HT1080 (cell line): ENCODE results near the gene TAOK2. TPM values are rescaled to one million over a fixed set of nuclear protein-coding genes. Genes with fewer than 3 reads are reported as not detected.
A peak's percentile ranks its signal among the peaks of the same experiment; 100 is the strongest.
"Not testable (repeated sequence)": the region's sequence is repeated elsewhere in the genome, so short reads cannot be mapped to it uniquely, and the experiment has no call there.

ENCODE experiments used
- DNase-seq: peaks from one replicate; pipeline ENCODE4 v3.0.0-alpha.2; 2015; ENCODE audit warnings: low read depth
- polyA plus RNA-seq, 2 experiments: library from polyadenylated mRNA; depleted of rRNA; stranded (reverse); fragments of >200 nt; gene quantifications; 2 replicates each; pipeline ENCODE4 v1.2.3, GENCODE V29; 2015
- total RNA-seq: library from RNA; depleted of rRNA; stranded (reverse); fragments of >200 nt; shearing (Covaris generic); gene quantifications from 2 replicates; pipeline ENCODE4 v1.2.3, GENCODE V29; 2014; rRNA removed

The TAOK2 gene
- 38.4 and 40.0 TPM in 2 replicates for total RNA-seq
- polyA plus RNA-seq (2015; cell fraction: cytosol; rRNA removed) = 16.7 and 17.0 TPM in 2 replicates
- polyA plus RNA-seq (2015; cell fraction: nucleus; rRNA removed) = 72.1 and 76.4 TPM in 2 replicates

- DNase-seq = peak; percentile 99
Observed at GRCh38 chr16:29973384-29974246, at the start of gene TAOK2. Gene TAOK2, plus strand, starts transcription at chr16:29973868. Its CDS starts 3,905 bp downstream, at chr16:29977773.

DNA sequence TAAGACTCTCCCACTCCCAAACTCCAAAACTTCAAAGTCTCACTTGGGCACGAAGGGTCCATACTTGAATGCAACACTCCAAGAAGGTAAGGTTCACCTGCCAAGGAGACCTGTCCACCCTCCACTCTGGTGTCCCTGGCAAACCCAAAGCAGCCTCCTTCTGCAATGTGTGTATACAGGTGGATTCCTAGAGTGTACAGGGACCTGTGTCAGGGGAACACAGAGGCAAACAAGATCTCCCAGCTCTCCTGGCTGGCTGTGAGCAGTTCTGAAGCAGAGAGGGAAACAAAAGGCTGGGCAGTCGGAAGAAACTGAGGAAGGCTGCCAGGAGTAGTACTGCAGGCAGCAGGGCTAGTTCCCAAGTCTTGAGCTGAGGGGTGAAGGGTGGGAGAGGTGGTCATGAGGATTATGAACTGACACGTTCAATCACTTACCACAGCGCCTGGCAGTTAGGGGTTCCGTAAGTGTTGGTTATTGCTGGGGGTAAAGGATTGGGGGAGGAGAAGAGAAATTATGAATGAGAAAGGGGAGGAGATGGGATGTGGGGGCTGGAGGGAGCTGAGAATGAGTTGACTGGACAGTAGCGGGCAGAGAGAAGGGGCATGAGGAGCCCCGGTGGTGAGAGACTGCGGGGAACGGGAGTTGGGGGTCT, 48.4 kb upstream of the TAOK2 start:
- no peak for DNase-seq

DNA sequence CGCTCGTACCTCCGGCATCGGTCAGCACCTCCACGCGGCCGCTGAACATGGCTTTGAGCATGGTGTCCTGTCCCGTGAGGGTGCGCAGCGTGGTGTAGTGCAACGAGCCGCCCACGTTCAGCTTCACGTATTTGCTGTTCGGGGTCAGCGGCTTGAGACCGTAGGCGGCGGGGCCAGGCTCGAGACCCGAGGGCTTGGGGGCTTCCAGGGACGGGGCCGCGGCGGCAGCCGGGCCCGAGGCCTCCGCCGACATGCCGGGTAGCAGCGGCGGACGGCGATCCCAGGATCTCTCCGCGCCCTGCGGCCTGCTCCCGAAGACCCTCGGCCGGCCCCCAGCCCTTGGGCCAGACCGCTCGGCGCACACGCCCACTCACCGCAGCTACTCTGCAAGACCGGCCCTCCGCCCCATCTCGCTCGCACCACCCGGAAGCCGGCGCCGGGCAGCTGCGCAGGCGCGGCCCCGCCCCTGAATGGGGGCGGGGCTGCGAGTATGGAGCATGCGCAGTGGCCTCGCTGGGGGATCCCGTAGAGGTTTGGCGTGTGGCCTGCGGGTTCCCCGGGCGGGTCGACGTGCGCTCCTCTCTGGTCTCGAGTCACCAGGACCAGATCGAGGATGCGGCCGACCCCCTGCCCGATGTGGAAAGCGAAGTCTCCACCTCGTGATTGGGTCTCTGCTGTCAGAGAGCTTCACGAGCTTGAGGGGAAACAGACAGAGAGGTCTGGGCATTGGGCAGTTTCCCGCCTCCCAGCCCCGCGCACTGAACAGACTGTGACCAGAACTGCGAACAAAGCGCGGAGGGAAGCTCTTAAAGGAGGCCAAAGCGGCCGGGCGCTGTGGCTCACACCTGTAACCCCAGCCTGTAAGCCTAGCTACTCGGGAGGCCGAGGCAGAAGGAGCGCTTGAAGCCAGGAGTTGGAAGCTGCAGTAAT, 47.6 kb upstream of the TAOK2 start, which contains the start of gene KCTD13:
Gene KCTD13 (minus strand): TSS at position 446 of the 930 bp plus-strand sequence. CDS start 193 bp downstream, at position 253.
- DNase-seq = peak; percentile 85

- no peak for DNase-seq
Observed at GRCh38 chr16:29926711-29927052, 47.0 kb upstream of the TAOK2 start.

GRCh38 chr16:29927070-29927905, 46.4 kb upstream of the TAOK2 start:
- DNase-seq = no peak

DNA sequence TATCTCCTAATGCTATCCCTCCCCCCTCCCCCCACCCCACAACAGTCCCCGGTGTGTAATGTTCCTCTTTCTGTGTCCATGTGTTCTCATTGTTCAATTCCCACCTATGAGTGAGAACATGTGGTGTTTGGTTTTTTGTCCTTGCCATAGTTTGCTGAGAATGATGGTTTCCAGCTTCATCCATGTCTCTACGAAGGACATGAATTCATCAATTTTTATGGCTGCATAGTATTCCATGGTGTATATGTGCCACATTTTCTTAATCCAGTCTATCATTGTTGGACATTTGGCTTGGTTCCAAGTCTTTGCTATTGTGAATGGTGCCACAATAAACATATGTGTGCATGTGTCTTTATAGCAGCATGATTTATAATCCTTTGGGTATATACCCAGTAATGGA, 41.9 kb upstream of the TAOK2 start:
- not testable (repeated sequence) for DNase-seq

- DNase-seq = no peak
Observed at GRCh38 chr16:29940656-29941055, 33.0 kb upstream of the TAOK2 start.

DNA sequence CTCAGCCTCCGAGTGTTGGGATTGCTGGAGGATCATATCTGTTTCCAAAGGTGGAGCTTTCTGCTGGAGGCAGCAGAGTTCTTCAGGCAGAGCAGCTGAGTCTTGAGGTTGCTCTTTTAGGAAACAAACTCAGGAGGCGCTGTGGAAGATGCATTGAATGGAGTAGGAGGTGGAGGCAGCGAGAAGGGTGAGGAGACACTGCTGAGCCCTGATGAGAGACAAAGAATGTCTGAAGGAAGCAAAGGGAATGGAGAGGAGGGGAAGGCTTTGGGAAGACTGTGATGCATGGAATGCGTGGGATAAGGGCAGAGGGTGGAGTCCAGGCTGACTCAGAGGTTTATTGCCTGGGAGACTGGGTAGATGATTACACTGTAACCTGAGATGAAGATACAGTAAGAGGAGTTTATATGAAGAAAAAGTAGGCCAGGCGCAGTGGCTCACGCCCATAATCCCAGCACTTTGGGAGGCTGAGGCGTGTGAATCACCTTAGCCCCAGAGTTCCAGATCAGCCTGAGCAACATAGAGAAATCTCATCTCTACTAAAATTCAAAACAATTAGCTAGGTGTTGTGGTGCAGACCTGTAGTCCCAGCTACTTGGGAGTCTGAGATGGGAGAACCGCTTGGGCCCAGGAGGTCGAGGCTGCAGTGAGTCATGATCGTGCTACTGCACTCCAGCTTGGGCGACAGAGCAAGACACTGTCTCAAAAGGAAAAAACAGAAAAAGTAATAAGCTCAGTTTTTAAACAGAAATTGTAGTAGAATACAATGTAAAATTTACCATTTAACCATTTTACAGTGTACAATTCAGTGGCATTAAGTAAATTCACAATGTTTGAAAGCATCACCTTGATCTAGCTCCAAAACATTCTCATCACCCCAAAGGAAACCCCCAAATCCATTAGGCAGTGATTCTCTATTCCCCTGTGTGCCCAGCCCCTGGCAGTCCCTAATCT, 29.5 kb upstream of the TAOK2 start:
- peak; percentile 100 for DNase-seq

GRCh38 chr16:29947897-29948296, 25.8 kb upstream of the TAOK2 start:
- no peak for DNase-seq

DNA sequence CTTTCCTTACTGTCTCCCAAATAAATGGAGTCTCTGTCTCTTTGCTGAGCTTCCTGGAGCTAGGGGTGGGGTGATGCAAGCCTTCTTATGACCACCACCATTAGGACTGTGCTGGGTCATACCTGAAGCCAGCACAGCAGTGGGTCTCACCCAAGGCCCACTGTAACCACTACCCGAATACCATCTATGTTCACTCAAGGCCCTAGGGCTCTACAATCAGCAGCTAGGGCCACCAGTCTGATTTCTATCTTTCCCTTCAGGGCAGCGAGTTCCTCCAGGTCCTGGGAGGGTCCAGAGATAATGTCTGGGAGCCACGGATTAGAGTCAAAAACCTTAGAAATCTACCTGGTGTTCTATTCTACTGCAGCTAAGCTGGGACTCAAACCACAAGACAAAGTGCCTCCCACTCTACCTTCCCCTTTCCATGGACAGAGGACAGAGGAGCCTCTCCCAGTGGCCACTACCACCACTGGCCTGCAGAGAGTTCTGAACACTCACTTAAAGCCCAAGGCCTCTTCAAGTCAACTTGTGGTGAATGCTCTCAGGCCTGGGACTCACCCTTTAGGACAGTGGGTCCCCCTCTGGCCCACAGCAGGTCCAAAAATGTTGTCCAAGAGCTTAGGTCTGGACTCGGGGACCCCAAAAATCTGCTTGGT, 22.7 kb upstream of the TAOK2 start:
- DNase-seq = no peak

GRCh38 chr16:29951625-29952365, 21.9 kb upstream of the TAOK2 start:
- DNase-seq = no peak

DNA sequence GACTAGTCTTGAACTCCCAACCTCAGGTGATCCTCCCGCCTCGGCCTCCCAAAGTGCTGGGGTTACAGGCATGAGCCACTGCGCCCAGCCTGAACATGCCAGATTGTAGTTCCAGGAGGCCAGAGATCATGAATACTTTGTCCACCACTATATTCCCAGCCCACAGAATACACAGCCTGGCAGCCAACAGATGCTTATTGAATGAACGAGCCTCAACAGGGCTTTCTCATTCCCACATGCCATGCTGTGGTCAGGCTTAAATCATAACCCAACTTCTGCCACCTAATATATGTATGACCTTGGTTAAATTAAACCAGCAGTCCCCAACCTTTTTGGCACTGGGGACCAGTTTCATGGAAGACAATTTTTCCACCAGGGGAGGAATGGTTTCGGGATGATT, 14.9 kb upstream of the TAOK2 start:
- no peak for DNase-seq

- no peak for DNase-seq
Observed at GRCh38 chr16:29959293-29959692, 14.4 kb upstream of the TAOK2 start.

DNA sequence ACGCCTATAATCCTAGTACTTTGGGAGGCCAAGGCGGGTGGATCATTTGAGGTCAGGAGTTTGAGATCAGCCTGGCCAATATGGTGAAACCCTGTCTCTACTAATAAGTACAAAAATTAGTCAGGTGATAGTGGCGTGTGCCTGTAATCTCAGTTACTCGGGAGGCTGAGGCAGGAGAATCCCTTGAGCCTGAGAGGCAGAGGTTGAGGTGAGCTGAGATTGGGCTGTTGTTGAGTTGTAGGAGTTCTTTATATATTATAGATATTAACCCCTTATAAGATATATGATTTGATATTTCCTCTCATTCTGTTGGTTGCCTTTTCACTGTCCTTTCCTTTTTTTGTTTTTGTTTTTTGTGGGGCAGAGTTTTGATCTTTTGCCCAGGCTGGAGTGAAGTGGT, 13.8 kb upstream of the TAOK2 start:
- DNase-seq = not testable (repeated sequence)

- no peak for DNase-seq
Observed at GRCh38 chr16:29961127-29961478, 12.6 kb upstream of the TAOK2 start.

DNA sequence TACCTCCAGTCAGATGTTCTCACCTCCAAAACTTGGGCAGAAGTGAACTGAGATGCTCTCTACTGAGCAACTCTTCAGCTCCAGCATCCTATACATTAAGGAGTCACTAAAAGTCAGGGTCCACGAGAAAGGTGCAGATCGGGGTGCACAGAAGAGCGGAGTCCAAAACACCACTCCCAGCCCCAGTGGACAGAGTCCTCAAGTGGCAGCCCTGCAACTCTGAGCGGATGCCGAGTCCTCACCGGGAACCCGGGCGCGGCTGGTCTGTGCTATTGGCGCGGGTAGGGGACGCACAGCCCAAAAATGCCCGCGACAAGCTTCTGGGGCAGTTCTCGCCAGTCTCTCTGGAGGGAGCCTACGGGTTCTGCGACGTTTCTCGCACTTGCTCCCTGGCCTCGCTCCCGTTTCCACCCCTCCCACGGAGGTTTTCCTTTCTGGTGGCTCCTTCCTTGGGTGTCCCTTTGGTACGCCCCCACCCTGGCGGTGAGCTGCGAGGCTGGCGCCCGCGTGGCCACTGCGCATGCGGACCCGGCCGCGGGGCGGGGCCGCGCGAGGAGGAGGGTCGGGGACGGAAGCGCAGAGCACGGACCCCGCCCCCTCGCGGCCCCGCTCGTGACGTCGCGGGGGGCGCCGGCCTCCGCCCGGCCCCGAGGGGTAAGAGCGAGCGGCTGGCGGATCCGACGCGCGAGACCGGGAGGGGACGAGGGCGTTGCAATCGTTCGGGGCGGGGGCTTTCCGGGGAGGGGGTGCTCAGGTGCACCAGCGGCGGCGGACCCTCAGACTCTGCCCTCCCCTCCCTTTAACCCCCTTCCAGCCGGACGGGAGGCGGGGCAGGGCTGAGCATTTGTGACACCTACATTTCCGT, 12.0 kb upstream of the TAOK2 start, which contains the start of gene TMEM219:
Gene TMEM219 (plus strand): TSS at position 601 of the 865 bp plus-strand sequence. CDS start 1,065 bp downstream, outside the sequence.
- DNase-seq = peak; percentile 88
